GM18520 (cell line): ENCODE data around the gene TRIM32.

Experiments used
- ATAC-seq: cut with Tn5 transposase; IDR thresholded peaks from one replicate; pipeline ENCODE4 v1.9.1; 2021; ENCODE audit not compliant: unreplicated experiment

Gene TRIM32

GRCh38 chr9:116749772-116750171 lies 62.7 kb downstream of the TRIM32 start:
- no peak for ATAC-seq

GRCh38 chr9:116750510-116750909 lies 63.4 kb downstream of the TRIM32 start:
- no peak for ATAC-seq
